WTC11 (cell line): Measurements from ENCODE around the gene MARK3. TPM values are rescaled to one million over a fixed set of nuclear protein-coding genes. Genes with fewer than 3 reads are reported as not detected.

Source experiments
- ATAC-seq: fragments of 200-7000 bp; cut with Tn5 transposase; 2 replicates; pipeline ENCODE4 v1.10.0; 2021; ENCODE audit warnings: mild to moderate bottlenecking, moderate library complexity
- CTCF ChIA-PET: fragments of 300-600 bp; sonication (Branson Sonifier 250); formaldehyde crosslinking; loops from one replicate; lab custom pipeline; 2021; ENCODE audit warnings: antibody characterized with exemption; lab: Charles Lee
- POLR2A ChIA-PET: fragments of 350-600 bp; sonication (Branson Sonifier 250); formaldehyde crosslinking; loops from one replicate; lab custom pipeline; 2021; ENCODE audit warnings: antibody characterized with exemption; lab: Charles Lee
- DNase-seq: peaks from one replicate; pipeline ENCODE4 v3.0.0; 2021; ENCODE audit warnings: low spot score
- H3K27ac Mint-ChIP-seq: 2 replicates; pipeline ENCODE4 v1.8.0; 2021; ENCODE audit warnings: mixed read lengths
- H3K27me3 Mint-ChIP-seq: 2 replicates; pipeline ENCODE4 v1.8.0; 2021; ENCODE audit warnings: low read depth, mild to moderate bottlenecking, moderate library complexity, mixed read lengths
- H3K36me3 Mint-ChIP-seq: 2 replicates; pipeline ENCODE4 v1.8.0; 2021; ENCODE audit warnings: mixed read lengths
- H3K4me1 Mint-ChIP-seq: 2 replicates; pipeline ENCODE4 v1.8.0; 2022; ENCODE audit warnings: mixed read lengths
- H3K4me3 Mint-ChIP-seq: 2 replicates; pipeline ENCODE4 v1.8.0; 2021; ENCODE audit warnings: mild to moderate bottlenecking, moderate library complexity, mixed read lengths
- H3K9me3 Mint-ChIP-seq: 2 replicates; pipeline ENCODE4 v1.8.0; 2021; ENCODE audit warnings: mixed read lengths
- ATF1 ChIP-seq: sonication (generic); formaldehyde crosslinking; IDR thresholded peaks from 2 replicates; pipeline ENCODE4 v1.8.1; 2023; ENCODE audit warnings: mild to moderate bottlenecking, moderate library complexity, missing genetic modification reagents
- CBFB ChIP-seq: sonication (generic); formaldehyde crosslinking; IDR thresholded peaks from 2 replicates; pipeline ENCODE4 v1.8.1; 2022; ENCODE audit warnings: mild to moderate bottlenecking, low read depth, missing genetic modification reagents
- FOXK1 ChIP-seq: sonication (generic); formaldehyde crosslinking; IDR thresholded peaks from 2 replicates; pipeline ENCODE4 v1.8.0; 2022; ENCODE audit warnings: mild to moderate bottlenecking, moderate library complexity, missing genetic modification reagents
- FOXP1 ChIP-seq: sonication (generic); formaldehyde crosslinking; IDR thresholded peaks from 2 replicates; pipeline ENCODE4 v1.8.0; 2022; ENCODE audit warnings: missing genetic modification reagents, mild to moderate bottlenecking, moderate library complexity, borderline replicate concordance
- GABPB1 ChIP-seq: sonication (generic); formaldehyde crosslinking; IDR thresholded peaks from 2 replicates; pipeline ENCODE4 v1.8.1; 2023; ENCODE audit warnings: mild to moderate bottlenecking, missing genetic modification reagents
- NFATC4 ChIP-seq: fragments of 250-450 bp; sonication (Bioruptor Pico); IDR thresholded peaks from 2 replicates; pipeline ENCODE4 v1.9.0; 2021; ENCODE audit warnings: mild to moderate bottlenecking
- NFYB ChIP-seq: sonication (generic); formaldehyde crosslinking; conservative IDR thresholded peaks from 2 replicates; pipeline ENCODE4 v1.8.0; 2022; ENCODE audit warnings: low read depth, missing genetic modification reagents
- SMAD4 ChIP-seq: sonication (generic); formaldehyde crosslinking; IDR thresholded peaks from 2 replicates; pipeline ENCODE4 v1.8.0; 2022; ENCODE audit warnings: mild to moderate bottlenecking, missing genetic modification reagents
- ZBTB21 ChIP-seq: sonication (generic); formaldehyde crosslinking; IDR thresholded peaks from 2 replicates; pipeline ENCODE4 v1.8.1; 2023; ENCODE audit warnings: mild to moderate bottlenecking, missing genetic modification reagents, borderline replicate concordance
- ZNF121 ChIP-seq: sonication (generic); formaldehyde crosslinking; IDR thresholded peaks from 2 replicates; pipeline ENCODE4 v1.8.0; 2023; ENCODE audit warnings: missing genetic modification reagents
- ZNF232 ChIP-seq: sonication (generic); formaldehyde crosslinking; IDR thresholded peaks from 2 replicates; pipeline ENCODE4 v1.8.0; 2022; ENCODE audit warnings: mild to moderate bottlenecking, missing genetic modification reagents
- total RNA-seq: library from RNA; stranded (reverse); gene quantifications from 3 replicates; pipeline ENCODE4 v1.2.3, GENCODE V29; 2021
- TF ChIP-seq, protein P1 (sequence below): sonication (generic); formaldehyde crosslinking; IDR thresholded peaks from 2 replicates; pipeline ENCODE4 v1.8.1; 2022; ENCODE audit warnings: low read depth, missing genetic modification reagents, borderline replicate concordance
- TF ChIP-seq, protein P2 (sequence below): sonication (generic); formaldehyde crosslinking; IDR thresholded peaks from 2 replicates; pipeline ENCODE4 v1.8.1; 2023; ENCODE audit warnings: mild to moderate bottlenecking, missing genetic modification reagents
- TF ChIP-seq, protein P3 (sequence below): fragments of 250-450 bp; sonication (Bioruptor Pico); IDR thresholded peaks from 2 replicates; pipeline ENCODE4 v1.9.0; 2021; ENCODE audit warnings: mild to moderate bottlenecking, borderline replicate concordance
- TF ChIP-seq, protein P4 (sequence below): sonication (generic); formaldehyde crosslinking; IDR thresholded peaks from 2 replicates; pipeline ENCODE4 v1.8.1; 2022; ENCODE audit warnings: mild to moderate bottlenecking, moderate library complexity, missing genetic modification reagents

MARK3 gene
- total RNA-seq, 1 experiment from 2014 or later, result 93.7 TPM

DNA sequence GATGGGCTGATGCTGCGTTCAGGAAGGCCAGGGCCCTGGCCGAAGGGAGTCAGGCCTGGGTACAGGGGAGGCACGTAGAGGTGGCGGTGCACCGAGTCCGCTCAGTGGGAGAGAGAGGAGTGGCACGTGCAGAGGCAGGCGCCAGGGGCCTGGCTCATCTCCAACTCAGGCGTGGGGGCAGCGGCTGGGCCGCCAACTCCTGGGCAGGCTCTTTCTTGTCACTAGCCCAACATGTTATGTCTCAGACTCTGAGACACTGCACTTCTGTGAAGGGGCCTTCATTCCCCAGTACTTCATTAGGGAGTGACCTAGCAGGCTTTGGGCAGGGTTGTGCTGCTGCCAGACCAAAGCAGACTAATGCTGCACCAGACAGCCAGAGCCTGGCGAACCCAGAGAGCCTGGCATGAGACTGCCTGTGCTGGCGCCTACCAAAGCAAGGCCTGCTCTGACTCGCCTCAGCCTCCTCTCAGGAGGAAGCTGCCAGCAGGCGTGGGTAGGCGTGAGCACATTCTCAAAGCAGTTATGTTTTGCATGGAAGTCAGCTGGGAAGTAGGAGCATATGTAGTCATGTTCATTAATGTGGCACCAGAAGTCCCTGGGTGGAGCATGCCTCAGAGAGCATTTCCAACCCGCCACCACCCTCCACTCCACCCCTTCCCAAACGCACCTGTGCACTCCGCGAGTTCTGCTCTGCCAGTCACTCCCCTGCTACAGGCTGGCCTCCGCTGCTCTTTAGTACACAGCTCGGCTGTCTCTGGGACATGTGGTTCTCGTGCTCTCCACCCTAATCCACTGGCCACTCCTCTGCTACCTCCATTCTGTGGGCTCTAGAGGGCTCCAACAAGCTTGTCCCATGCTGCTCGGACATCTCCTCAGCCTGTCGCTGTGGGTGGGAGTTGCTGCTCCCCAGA is 127.7 kb downstream of the MARK3 start:
- DNase-seq, result no peak
- CTCF ChIA-PET, result interaction anchor here (0.6 to 12.2 kb wide), 5 partner anchors 8 to 119 kb away, joined by 3 to 455 read pairs (median 7); no protein-coding TSS in a partner anchor
- no peaks in the 10 kb centered on the region for H3K27me3 Mint-ChIP-seq
- no peaks in the 10 kb centered on the region for H3K36me3 Mint-ChIP-seq
- H3K9me3 Mint-ChIP-seq, result no peaks in the 10 kb centered on the region
- 0 out of 2 replicates have a peak, but pooled peaks have one; percentile 37 for TF ChIP-seq ZNF121 (CRISPR knock-in tag)
- no peak for TF ChIP-seq GABPB1 (CRISPR knock-in tag)
- no peak overlapping the region for H3K4me3 Mint-ChIP-seq
- H3K4me1 Mint-ChIP-seq, result peaks cover 3% of the 10 kb centered on the region
- POLR2A ChIA-PET, result no interaction called here
- peak; percentile 15 for ATAC-seq
- H3K27ac Mint-ChIP-seq, result no peak overlapping the region; the same call in 1 of the 2 replicates

DNA sequence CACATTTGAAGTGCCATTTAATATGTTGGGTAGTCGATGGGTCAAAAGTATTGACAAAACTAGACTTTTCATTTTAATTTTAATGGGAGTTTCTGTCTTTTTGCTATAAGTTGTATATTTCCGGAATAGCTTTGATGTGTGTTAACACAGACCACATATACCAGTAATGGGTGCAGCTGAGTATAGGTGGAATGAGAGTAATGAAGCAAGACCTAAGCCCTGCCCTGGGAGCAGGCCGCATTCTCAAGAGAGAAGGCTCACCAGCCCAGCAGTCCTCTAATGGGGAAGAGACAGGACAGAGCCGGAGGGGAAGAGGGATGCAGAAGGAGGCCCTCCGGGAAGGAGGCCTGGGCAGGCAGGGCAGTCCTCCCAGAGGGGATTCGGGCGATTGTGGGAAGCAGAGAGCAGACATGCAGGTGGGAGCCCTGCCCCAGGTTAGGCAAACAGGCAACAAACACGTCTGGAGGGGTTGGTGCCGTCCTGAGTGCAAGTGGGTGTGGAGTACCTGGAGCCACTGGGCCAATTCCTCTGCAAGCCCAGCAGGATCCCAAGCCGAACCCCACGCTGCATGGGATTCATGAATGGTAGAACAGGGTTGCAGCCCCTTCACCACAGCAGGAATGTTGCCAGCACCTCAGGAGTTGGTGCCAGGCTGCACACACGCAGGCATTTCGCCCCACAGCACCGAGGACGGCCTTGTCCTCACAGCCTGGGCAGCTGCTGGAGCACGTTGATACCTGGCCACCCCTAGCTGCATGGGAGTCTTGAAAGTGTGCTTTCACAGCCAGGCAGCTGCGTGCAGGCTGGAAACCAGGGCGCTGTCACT is 129.6 kb downstream of the MARK3 start:
- TF ChIP-seq FOXP1 (CRISPR knock-in tag) (peak; percentile 73; the same call in 1 of the 2 replicates), SMAD4 (CRISPR knock-in tag) (no peak)
- Mint-ChIP-seq H3K4me1 (peaks cover 15% of the 10 kb centered on the region), H3K27ac (peak overlapping the region; percentile 46; the same call in 1 of the 2 replicates), H3K9me3 (no peaks in the 10 kb centered on the region), H3K36me3 (peaks cover 9% of the 10 kb centered on the region), H3K4me3 (no peak overlapping the region), H3K27me3 (no peaks in the 10 kb centered on the region)
- CTCF ChIA-PET, result interaction anchor here (12.2 kb wide), 1 partner anchor 29 kb away, joined by 455 read pairs; no protein-coding TSS in a partner anchor
- POLR2A ChIA-PET, result no interaction called here
- DNase-seq (no peak), ATAC-seq (no peak)

DNA sequence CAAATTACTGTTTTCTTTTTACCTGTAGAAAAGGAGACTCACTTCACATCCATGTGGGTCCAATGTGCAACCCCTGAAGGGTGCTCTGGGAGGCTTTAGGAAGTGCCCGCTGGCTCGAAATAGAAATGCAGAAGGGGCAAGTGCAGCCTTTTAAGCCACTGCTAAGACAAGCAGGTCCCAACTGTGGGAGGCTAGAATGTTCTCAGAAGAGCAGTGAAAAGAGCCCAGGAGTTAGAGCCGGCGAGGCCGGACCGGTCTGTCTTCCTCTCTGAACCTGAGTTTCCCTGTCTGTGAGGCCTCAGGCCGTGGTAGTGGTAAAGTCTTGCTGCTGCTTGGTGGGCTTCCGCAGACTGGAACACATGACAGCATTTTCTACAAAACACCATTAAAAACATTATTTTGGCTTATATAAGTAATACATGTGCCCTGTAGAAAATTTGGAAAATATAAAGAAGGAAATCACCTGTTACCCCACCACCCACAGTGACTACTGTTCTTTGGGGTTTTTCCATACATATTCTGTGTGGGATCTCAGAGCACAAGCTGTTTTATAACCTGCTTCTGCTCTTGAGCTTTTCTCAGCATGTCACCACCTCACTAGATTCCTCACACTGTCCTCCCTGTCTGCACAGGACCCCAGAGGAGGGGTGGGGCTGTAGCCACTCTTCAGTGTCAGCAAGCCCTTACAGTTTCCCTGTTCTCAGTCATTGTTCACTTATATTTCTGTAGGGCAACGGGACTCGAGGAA is 131.4 kb downstream of the MARK3 start:
- H3K27ac Mint-ChIP-seq, result peak overlapping the region; percentile 16
- no peak for ATAC-seq
- peaks cover 18% of the 10 kb centered on the region for H3K4me1 Mint-ChIP-seq
- no peaks in the 10 kb centered on the region for H3K9me3 Mint-ChIP-seq
- no peak overlapping the region for H3K4me3 Mint-ChIP-seq
- H3K36me3 Mint-ChIP-seq, result peaks cover 12% of the 10 kb centered on the region
- no peaks in the 10 kb centered on the region for H3K27me3 Mint-ChIP-seq
- CTCF ChIA-PET, result interaction anchor here (0.6 to 12.2 kb wide), 3 partner anchors 16 to 595 kb away, joined by 3 to 455 read pairs (median 3); no protein-coding TSS in a partner anchor
- TF ChIP-seq ATF1, result no peak
- TF ChIP-seq SMAD4 (CRISPR knock-in tag), result no peak
- TF ChIP-seq, protein P1, sequence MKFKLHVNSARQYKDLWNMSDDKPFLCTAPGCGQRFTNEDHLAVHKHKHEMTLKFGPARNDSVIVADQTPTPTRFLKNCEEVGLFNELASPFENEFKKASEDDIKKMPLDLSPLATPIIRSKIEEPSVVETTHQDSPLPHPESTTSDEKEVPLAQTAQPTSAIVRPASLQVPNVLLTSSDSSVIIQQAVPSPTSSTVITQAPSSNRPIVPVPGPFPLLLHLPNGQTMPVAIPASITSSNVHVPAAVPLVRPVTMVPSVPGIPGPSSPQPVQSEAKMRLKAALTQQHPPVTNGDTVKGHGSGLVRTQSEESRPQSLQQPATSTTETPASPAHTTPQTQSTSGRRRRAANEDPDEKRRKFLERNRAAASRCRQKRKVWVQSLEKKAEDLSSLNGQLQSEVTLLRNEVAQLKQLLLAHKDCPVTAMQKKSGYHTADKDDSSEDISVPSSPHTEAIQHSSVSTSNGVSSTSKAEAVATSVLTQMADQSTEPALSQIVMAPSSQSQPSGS (CRISPR knock-in tag), result no peak
- TF ChIP-seq, protein P2, sequence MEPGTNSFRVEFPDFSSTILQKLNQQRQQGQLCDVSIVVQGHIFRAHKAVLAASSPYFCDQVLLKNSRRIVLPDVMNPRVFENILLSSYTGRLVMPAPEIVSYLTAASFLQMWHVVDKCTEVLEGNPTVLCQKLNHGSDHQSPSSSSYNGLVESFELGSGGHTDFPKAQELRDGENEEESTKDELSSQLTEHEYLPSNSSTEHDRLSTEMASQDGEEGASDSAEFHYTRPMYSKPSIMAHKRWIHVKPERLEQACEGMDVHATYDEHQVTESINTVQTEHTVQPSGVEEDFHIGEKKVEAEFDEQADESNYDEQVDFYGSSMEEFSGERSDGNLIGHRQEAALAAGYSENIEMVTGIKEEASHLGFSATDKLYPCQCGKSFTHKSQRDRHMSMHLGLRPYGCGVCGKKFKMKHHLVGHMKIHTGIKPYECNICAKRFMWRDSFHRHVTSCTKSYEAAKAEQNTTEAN (CRISPR knock-in tag), result no peak
- no peak for TF ChIP-seq ZNF232 (CRISPR knock-in tag)
- TF ChIP-seq, protein P3, sequence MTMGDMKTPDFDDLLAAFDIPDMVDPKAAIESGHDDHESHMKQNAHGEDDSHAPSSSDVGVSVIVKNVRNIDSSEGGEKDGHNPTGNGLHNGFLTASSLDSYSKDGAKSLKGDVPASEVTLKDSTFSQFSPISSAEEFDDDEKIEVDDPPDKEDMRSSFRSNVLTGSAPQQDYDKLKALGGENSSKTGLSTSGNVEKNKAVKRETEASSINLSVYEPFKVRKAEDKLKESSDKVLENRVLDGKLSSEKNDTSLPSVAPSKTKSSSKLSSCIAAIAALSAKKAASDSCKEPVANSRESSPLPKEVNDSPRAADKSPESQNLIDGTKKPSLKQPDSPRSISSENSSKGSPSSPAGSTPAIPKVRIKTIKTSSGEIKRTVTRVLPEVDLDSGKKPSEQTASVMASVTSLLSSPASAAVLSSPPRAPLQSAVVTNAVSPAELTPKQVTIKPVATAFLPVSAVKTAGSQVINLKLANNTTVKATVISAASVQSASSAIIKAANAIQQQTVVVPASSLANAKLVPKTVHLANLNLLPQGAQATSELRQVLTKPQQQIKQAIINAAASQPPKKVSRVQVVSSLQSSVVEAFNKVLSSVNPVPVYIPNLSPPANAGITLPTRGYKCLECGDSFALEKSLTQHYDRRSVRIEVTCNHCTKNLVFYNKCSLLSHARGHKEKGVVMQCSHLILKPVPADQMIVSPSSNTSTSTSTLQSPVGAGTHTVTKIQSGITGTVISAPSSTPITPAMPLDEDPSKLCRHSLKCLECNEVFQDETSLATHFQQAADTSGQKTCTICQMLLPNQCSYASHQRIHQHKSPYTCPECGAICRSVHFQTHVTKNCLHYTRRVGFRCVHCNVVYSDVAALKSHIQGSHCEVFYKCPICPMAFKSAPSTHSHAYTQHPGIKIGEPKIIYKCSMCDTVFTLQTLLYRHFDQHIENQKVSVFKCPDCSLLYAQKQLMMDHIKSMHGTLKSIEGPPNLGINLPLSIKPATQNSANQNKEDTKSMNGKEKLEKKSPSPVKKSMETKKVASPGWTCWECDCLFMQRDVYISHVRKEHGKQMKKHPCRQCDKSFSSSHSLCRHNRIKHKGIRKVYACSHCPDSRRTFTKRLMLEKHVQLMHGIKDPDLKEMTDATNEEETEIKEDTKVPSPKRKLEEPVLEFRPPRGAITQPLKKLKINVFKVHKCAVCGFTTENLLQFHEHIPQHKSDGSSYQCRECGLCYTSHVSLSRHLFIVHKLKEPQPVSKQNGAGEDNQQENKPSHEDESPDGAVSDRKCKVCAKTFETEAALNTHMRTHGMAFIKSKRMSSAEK (CRISPR knock-in tag), result no peak
- no peak for TF ChIP-seq ZBTB21 (CRISPR knock-in tag)
- TF ChIP-seq, protein P4, sequence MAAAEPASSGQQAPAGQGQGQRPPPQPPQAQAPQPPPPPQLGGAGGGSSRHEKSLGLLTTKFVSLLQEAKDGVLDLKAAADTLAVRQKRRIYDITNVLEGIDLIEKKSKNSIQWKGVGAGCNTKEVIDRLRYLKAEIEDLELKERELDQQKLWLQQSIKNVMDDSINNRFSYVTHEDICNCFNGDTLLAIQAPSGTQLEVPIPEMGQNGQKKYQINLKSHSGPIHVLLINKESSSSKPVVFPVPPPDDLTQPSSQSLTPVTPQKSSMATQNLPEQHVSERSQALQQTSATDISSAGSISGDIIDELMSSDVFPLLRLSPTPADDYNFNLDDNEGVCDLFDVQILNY (CRISPR knock-in tag), result no peak
- no peak for TF ChIP-seq NFATC4 (CRISPR knock-in tag)
- TF ChIP-seq NFYB, result no peak
- TF ChIP-seq CBFB (CRISPR knock-in tag), result no peak
- TF ChIP-seq FOXK1, result no peak
- TF ChIP-seq, all 79 proteins: peak for 0
- no peak for DNase-seq
- POLR2A ChIA-PET, result interaction anchor here (8.3 kb wide), 1 partner anchor 25 kb away, joined by 65 read pairs; no protein-coding TSS in a partner anchor
